K562 (cell line): ENCODE results near the gene NUF2. TPM values are rescaled to one million over a fixed set of nuclear protein-coding genes. Genes with fewer than 3 reads are reported as not detected.
A peak's percentile ranks its signal among the peaks of the same experiment; 100 is the strongest.

ENCODE experiments used
- ARID1B ChIP-seq: fragments of 450-650 bp; IDR thresholded peaks from 2 replicates; pipeline ENCODE4 v1.6.1; 2016; ENCODE audit warnings: antibody characterized with exemption, mild to moderate bottlenecking, inconsistent platforms
- BMI1 ChIP-seq: fragments of 150-350 bp; IDR thresholded peaks from 2 replicates; pipeline ENCODE4 v1.6.1; 2014; ENCODE audit warnings: low read length
- C11orf30 ChIP-seq: fragments of 450-650 bp; IDR thresholded peaks from 2 replicates; pipeline ENCODE4 v1.6.1; 2016; ENCODE audit warnings: low read depth, mild to moderate bottlenecking
- CHD4 ChIP-seq: fragments of 200-600 bp; sonication (generic); IDR thresholded peaks from 3 replicates; pipeline ENCODE4 v1.6.1; 2012; ENCODE audit warnings: low read depth, mild to moderate bottlenecking, mixed read lengths, low read length, inconsistent platforms; ENCODE audit not compliant: insufficient read depth, insufficient replicate concordance, poor library complexity, severe bottlenecking
- ELF2 ChIP-seq: fragments of 250-450 bp; sonication (Bioruptor Pico); IDR thresholded peaks from 2 replicates; pipeline ENCODE4 v1.5.0; 2021; ENCODE audit warnings: mild to moderate bottlenecking
- FOXA1 ChIP-seq: fragments of 450-650 bp; IDR thresholded peaks from 2 replicates; pipeline ENCODE4 v1.6.1; 2016; ENCODE audit warnings: mild to moderate bottlenecking, borderline replicate concordance
- MAFG ChIP-seq: fragments of 450-650 bp; conservative IDR thresholded peaks from 2 replicates; pipeline ENCODE4 v1.6.1; 2016; ENCODE audit warnings: missing genetic modification characterization, missing compliant biosample characterization
- MAFK ChIP-seq: IDR thresholded peaks from 2 replicates; pipeline ENCODE4 v1.6.1; 2011; ENCODE audit warnings: low read length, improper control_type of control experiment
- NFE2 ChIP-seq: IDR thresholded peaks from 2 replicates; pipeline ENCODE4 v1.6.1; 2014; ENCODE audit warnings: antibody characterized with exemption, low read depth
- NFE2L1 ChIP-seq: fragments of 450-650 bp; IDR thresholded peaks from 2 replicates; pipeline ENCODE4 v1.6.1; 2016; ENCODE audit warnings: missing genetic modification characterization, low read depth, mild to moderate bottlenecking, missing compliant biosample characterization, moderate library complexity, borderline replicate concordance
- NR2F6 ChIP-seq: fragments of 450-650 bp; formaldehyde crosslinking; IDR thresholded peaks from 2 replicates; pipeline ENCODE4 v1.4.0; 2020; ENCODE audit warnings: mild to moderate bottlenecking
- NR3C1 ChIP-seq: sonication (generic); formaldehyde crosslinking; IDR thresholded peaks from 2 replicates; pipeline ENCODE4 v1.8.1; 2022; ENCODE audit warnings: missing genetic modification reagents
- PYGO2 ChIP-seq: fragments of 450-650 bp; IDR thresholded peaks from 2 replicates; pipeline ENCODE4 v1.6.1; 2016; ENCODE audit warnings: mild to moderate bottlenecking, missing genetic modification characterization, moderate library complexity, missing compliant biosample characterization
- ZFP1 ChIP-seq: fragments of 450-650 bp; formaldehyde crosslinking; IDR thresholded peaks from 2 replicates; pipeline ENCODE4 v1.4.0; 2020; ENCODE audit warnings: mild to moderate bottlenecking, mixed read lengths
- ZNF316 ChIP-seq: fragments of 450-650 bp; IDR thresholded peaks from 2 replicates; pipeline ENCODE4 v1.6.1; 2016
- polyA plus RNA-seq, 8 experiments: library from polyadenylated mRNA; depleted of rRNA in 4 of 8; stranded (reverse) in 5 of 8; unstranded in 3 of 8; fragments of >200 nt; fragmentation: Nextera tagmentation in 2 of 8; fragmentation: Illumina TruSeq in 1 of 8; extraction: Ambion mirVana in 2 of 8; extraction: Trizol in 1 of 8; gene quantifications; 2 replicates each; pipeline versions ENCODE4 v1.2.1 to v1.2.3, GENCODE V29; 2011 to 2014; ENCODE audit warnings: inconsistent platforms in 1 of 8, missing spikeins in 1 of 8
- total RNA-seq, 7 experiments: library from RNA; depleted of rRNA in 6 of 7; stranded (reverse); fragments of >200 nt in 6 of 7; fragmentation: Illumina TruSeq in 2 of 7; extraction: Trizol in 2 of 7; gene quantifications; 2 replicates each; pipeline versions ENCODE4 v1.2.1 to v1.2.3, GENCODE V29; 2011 to 2021; ENCODE audit warnings: low replicate concordance in 1 of 7
- TF ChIP-seq, protein P1 (sequence below): fragments of 250-450 bp; sonication (Bioruptor Pico); IDR thresholded peaks from 2 replicates; pipeline ENCODE4 v1.4.0; 2020; ENCODE audit warnings: mild to moderate bottlenecking, moderate library complexity, borderline replicate concordance
- TF ChIP-seq, protein P2 (sequence below): fragments of 250-450 bp; sonication (Bioruptor Pico); IDR thresholded peaks from 2 replicates; pipeline ENCODE4 v1.8.0; 2021; ENCODE audit warnings: mild to moderate bottlenecking, moderate library complexity

The NUF2 gene
- total and polyA plus RNA-seq, 9 of the 15 experiments (the other 6 are each of a cell fraction or from before 2014, with no cell fraction given), result 42.5 to 90.0 (median 60.3) TPM

DNA sequence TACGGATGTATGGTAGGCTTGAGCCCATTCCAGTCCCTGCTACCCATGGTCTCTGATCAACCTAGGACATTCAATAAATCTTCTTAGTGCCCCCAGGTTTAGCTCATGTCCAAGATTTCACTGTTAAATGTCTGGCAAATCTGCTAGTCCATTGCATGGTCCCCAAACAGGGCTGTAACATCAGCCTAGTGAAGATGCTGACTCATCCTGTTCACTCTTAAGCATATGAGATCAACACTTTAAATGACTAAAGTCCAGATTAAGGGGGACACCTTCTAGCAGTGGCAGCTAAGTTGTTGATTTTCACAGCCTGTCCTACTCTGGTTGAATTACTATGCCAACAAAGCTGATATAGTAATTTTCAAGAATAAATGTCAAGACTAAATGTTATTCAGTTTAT, 46.5 kb upstream of the NUF2 start (continued):
- no peak for TF ChIP-seq ARID1B
- TF ChIP-seq, protein P1, sequence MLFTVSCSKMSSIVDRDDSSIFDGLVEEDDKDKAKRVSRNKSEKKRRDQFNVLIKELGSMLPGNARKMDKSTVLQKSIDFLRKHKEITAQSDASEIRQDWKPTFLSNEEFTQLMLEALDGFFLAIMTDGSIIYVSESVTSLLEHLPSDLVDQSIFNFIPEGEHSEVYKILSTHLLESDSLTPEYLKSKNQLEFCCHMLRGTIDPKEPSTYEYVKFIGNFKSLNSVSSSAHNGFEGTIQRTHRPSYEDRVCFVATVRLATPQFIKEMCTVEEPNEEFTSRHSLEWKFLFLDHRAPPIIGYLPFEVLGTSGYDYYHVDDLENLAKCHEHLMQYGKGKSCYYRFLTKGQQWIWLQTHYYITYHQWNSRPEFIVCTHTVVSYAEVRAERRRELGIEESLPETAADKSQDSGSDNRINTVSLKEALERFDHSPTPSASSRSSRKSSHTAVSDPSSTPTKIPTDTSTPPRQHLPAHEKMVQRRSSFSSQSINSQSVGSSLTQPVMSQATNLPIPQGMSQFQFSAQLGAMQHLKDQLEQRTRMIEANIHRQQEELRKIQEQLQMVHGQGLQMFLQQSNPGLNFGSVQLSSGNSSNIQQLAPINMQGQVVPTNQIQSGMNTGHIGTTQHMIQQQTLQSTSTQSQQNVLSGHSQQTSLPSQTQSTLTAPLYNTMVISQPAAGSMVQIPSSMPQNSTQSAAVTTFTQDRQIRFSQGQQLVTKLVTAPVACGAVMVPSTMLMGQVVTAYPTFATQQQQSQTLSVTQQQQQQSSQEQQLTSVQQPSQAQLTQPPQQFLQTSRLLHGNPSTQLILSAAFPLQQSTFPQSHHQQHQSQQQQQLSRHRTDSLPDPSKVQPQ, result no peak
- TF ChIP-seq, protein P2, sequence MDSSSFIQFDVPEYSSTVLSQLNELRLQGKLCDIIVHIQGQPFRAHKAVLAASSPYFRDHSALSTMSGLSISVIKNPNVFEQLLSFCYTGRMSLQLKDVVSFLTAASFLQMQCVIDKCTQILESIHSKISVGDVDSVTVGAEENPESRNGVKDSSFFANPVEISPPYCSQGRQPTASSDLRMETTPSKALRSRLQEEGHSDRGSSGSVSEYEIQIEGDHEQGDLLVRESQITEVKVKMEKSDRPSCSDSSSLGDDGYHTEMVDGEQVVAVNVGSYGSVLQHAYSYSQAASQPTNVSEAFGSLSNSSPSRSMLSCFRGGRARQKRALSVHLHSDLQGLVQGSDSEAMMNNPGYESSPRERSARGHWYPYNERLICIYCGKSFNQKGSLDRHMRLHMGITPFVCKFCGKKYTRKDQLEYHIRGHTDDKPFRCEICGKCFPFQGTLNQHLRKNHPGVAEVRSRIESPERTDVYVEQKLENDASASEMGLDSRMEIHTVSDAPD (CRISPR knock-in tag), result no peak
- TF ChIP-seq MAFK, result peak; percentile 78
- no peak for TF ChIP-seq ZFP1 (CRISPR knock-in tag)
- TF ChIP-seq CHD4, result no peak
- no peak for TF ChIP-seq NR3C1 (CRISPR knock-in tag)
- peak; percentile 73 for TF ChIP-seq NFE2L1 (tag)
- TF ChIP-seq MAFG (tag), result peak; percentile 89
- no peak for TF ChIP-seq PYGO2 (tag)
- TF ChIP-seq NFE2, result peak; percentile 86
- peak; percentile 94 for TF ChIP-seq ZNF316
- TF ChIP-seq BMI1, result no peak
- TF ChIP-seq FOXA1, result no peak
- TF ChIP-seq NR2F6, result no peak
- TF ChIP-seq ELF2, result no peak
- peak; percentile 93 for TF ChIP-seq C11orf30
- TF ChIP-seq, all 486 proteins: peak for 9
